ENCODE results near the gene STS. TPM values are rescaled to one million over a fixed set of nuclear protein-coding genes. Genes with fewer than 3 reads are reported as not detected.

STS gene
- total RNA-seq, 5 donors from 2014 or later (not counting 1 experiment from before 2014, with no cell fraction given): 0.70 to 1.3 (median 0.85) TPM

DNA sequence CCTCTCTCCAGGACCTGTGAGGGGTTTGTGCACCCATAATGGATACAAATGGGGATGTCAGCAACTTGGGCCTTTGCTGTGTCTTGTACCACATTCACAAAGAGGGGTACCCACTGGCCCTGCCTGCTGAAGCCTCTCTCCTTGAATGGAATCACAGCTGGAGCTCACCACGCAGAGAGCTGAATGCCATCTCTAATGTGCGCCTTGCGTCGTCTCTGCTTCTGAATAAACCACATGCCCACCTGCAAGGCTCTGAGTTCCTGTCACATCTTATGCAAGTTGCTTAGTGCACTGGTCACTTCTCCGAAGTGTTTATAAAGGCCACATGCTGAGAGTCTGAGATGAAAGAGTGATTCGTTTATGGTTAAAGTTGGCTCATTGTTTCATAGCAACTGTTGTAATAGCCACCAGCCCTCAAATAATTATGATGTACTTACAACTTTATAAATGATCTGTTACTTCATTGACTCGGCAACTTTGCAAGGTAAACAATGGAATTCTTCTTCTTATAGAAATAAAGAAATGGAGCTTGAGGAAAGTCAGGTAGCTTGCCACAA, 6.6 kb downstream of the STS start:
- Mint-ChIP-seq H3K27ac (no peak overlapping the region), H3K36me3 (peaks cover 2% of the 10 kb centered on the region)

DNA sequence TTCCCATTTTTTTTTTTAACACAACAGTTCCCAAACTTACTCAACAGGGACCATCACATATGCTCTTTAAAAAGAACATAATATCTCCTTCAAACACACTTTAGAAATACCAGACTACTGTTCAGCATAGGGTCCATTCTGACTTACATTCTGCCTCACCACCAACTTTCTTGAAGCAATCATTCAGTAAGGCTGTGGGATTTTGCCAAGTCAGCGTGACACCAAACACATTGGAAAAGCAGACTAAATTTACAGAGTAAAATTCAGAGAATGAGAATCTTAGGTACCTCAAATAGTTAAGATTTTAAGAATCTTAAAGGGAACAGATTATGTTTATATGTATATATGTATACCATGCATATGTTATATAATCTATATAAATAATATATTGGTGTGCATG, 7.7 kb downstream of the STS start:
- Histone ChIP-seq H3K4me1 (ENCODE audit: control insufficient read depth in 1 of 2, extremely low read depth in 1 of 2, insufficient read depth in 2 of 2, low read length in 2 of 2) (no peaks in the 10 kb centered on the region), H3K27me3 (replicated peaks in 1 of 2; ENCODE audit: control insufficient read depth in 2 of 2, extremely low read depth in 1 of 2, insufficient read depth in 2 of 2, low read length in 1 of 2) (no peaks in the 10 kb centered on the region), H3K36me3 (ENCODE audit: control insufficient read depth in 2 of 2, extremely low read depth in 1 of 2, insufficient read depth in 1 of 2, low read length in 1 of 2) (no peaks in the 10 kb centered on the region), H3K4me3 (ENCODE audit: control insufficient read depth in 1 of 2, extremely low read depth in 1 of 2, low read length in 1 of 2) (no peak overlapping the region), H3K9me3 (no peaks in the 10 kb centered on the region), H3K27ac (ENCODE audit: low read length) (no peak overlapping the region)
- H3K27ac Mint-ChIP-seq: no peak overlapping the region
- H3K9me3 Mint-ChIP-seq: no peaks in the 10 kb centered on the region
- ChIA-PET CTCF (no interaction called here), POLR2A (interaction anchor here in 1 of 2 donors (0.7 kb wide), 1 partner anchor 9 kb away, joined by 4 read pairs; no protein-coding TSS in a partner anchor)
- no peaks in the 10 kb centered on the region for H3K4me1 Mint-ChIP-seq
- no peak overlapping the region for H3K4me3 Mint-ChIP-seq
- H3K36me3 Mint-ChIP-seq: peaks cover 2% of the 10 kb centered on the region
- DNase-seq: no peak
- WGBS (ENCODE audit: insufficient coverage): no CpG with 5 or more reads among the region's 1 CpG
- ATAC-seq (replicated peaks in 1 of 4): no peak
- peaks cover 0 to 11% of the 10 kb centered on the region in 2 donors for H3K27me3 Mint-ChIP-seq

More for the DNA sequence above, 6.6 kb downstream of the STS start:
- Histone ChIP-seq H3K27ac (ENCODE audit: low read length) (no peak overlapping the region), H3K9me3 (no peaks in the 10 kb centered on the region), H3K36me3 (ENCODE audit: control insufficient read depth in 2 of 2, extremely low read depth in 1 of 2, insufficient read depth in 1 of 2, low read length in 1 of 2) (no peaks in the 10 kb centered on the region), H3K27me3 (replicated peaks in 1 of 2; ENCODE audit: control insufficient read depth in 2 of 2, extremely low read depth in 1 of 2, insufficient read depth in 2 of 2, low read length in 1 of 2) (no peaks in the 10 kb centered on the region), H3K4me1 (ENCODE audit: control insufficient read depth in 1 of 2, extremely low read depth in 1 of 2, insufficient read depth in 2 of 2, low read length in 2 of 2) (no peaks in the 10 kb centered on the region), H3K4me3 (ENCODE audit: control insufficient read depth in 1 of 2, extremely low read depth in 1 of 2, low read length in 1 of 2) (no peak overlapping the region)
- peaks cover 0 to 11% of the 10 kb centered on the region in 2 donors for H3K27me3 Mint-ChIP-seq
- ATAC-seq (replicated peaks in 1 of 4): no peak
- no peak overlapping the region for H3K4me3 Mint-ChIP-seq
- POLR2A ChIA-PET: interaction anchor here in 1 of 2 donors (0.7 kb wide), 1 partner anchor 8 kb away, joined by 4 read pairs; no protein-coding TSS in a partner anchor
- H3K4me1 Mint-ChIP-seq: peaks cover 0 to 1% (median 0%) of the 10 kb centered on the region in 3 donors
- H3K9me3 Mint-ChIP-seq: no peaks in the 10 kb centered on the region
- no peak for DNase-seq
- CTCF ChIA-PET: interaction anchor here in 1 of 2 donors (0.6 kb wide), 1 partner anchor 87 kb away, joined by 3 read pairs; no protein-coding TSS in a partner anchor
- WGBS (ENCODE audit: insufficient coverage): 70% methylated on average over 4 of the region's 7 CpGs

DNA sequence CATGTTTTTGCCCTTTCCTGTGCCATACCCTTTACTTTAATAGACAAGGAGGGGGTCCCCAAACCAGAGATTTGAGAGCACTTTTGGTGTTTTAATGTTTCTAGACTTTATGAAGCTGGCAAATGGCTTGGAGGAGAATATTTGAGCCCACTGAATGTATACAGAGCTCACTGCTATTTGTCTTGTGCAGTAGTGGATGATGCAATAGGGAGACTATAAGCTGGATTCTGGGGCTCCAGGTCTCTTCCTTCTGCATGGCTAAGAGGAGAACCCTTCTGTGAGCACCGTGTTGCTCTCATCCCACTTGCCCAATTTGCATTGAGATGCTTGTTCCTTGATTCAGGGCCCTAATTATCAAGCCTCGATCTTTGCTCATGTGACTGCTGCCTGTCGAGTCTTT, 9.4 kb downstream of the STS start:
- Histone ChIP-seq H3K9me3 (no peaks in the 10 kb centered on the region), H3K27ac (ENCODE audit: low read length) (no peak overlapping the region), H3K4me3 (ENCODE audit: control insufficient read depth in 1 of 2, extremely low read depth in 1 of 2, low read length in 1 of 2) (no peak overlapping the region), H3K4me1 (ENCODE audit: control insufficient read depth in 1 of 2, extremely low read depth in 1 of 2, insufficient read depth in 2 of 2, low read length in 2 of 2) (no peaks in the 10 kb centered on the region), H3K27me3 (replicated peaks in 1 of 2; ENCODE audit: control insufficient read depth in 2 of 2, extremely low read depth in 1 of 2, insufficient read depth in 2 of 2, low read length in 1 of 2) (no peaks in the 10 kb centered on the region), H3K36me3 (ENCODE audit: control insufficient read depth in 2 of 2, extremely low read depth in 1 of 2, insufficient read depth in 1 of 2, low read length in 1 of 2) (no peaks in the 10 kb centered on the region)
- Mint-ChIP-seq H3K9me3 (no peaks in the 10 kb centered on the region), H3K27me3 (peaks cover 0 to 11% of the 10 kb centered on the region in 2 donors), H3K36me3 (peaks cover 2% of the 10 kb centered on the region), H3K4me3 (no peak overlapping the region), H3K4me1 (no peaks in the 10 kb centered on the region), H3K27ac (no peak overlapping the region)
- ChIA-PET CTCF (no interaction called here), POLR2A (no interaction called here)
- no peak for DNase-seq
- no peak for ATAC-seq (replicated peaks in 1 of 4)
- WGBS (ENCODE audit: insufficient coverage): 83% methylated on average over 3 of the region's 3 CpGs

DNA sequence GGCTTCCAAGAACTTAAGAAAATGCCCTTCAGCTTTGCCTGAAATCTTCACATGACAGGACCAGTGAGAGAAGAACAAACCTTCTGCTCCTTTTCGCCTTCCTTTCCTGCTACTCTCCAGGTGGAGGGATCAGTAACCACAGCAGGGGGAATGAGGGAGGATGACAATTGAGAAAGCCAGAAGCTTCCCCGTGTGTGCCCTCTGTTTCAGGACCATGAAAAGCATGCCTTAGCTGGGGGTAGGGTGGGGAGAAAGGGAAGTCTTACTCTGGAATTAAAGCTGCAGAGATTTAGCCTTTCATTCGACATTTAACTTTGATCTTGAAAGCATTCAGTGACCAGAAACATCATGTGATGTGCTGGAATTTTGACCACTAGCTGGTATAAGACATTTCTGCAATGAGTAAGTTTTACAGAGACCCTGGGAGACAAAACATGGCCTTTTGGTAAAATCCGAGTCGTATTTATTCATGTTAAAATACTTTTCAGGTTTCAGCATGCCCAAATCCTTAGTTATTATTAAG, 11.0 kb downstream of the STS start:
- H3K27ac Mint-ChIP-seq: no peak overlapping the region
- peaks cover 0 to 8% of the 10 kb centered on the region in 2 donors for H3K27me3 Mint-ChIP-seq
- H3K4me3 Mint-ChIP-seq: no peak overlapping the region
- no peaks in the 10 kb centered on the region for H3K36me3 ChIP-seq (ENCODE audit: control insufficient read depth in 2 of 2, extremely low read depth in 1 of 2, insufficient read depth in 1 of 2, low read length in 1 of 2)
- DNase-seq: no peak
- no peak overlapping the region for H3K4me3 ChIP-seq (ENCODE audit: control insufficient read depth in 1 of 2, extremely low read depth in 1 of 2, low read length in 1 of 2)
- H3K9me3 Mint-ChIP-seq: no peaks in the 10 kb centered on the region
- H3K27ac ChIP-seq (ENCODE audit: low read length): no peak overlapping the region
- no CpG with 5 or more reads among the region's 5 CpGs for WGBS (ENCODE audit: insufficient coverage)
- H3K4me1 Mint-ChIP-seq: no peaks in the 10 kb centered on the region
- H3K27me3 ChIP-seq (replicated peaks in 1 of 2; ENCODE audit: control insufficient read depth in 2 of 2, extremely low read depth in 1 of 2, insufficient read depth in 2 of 2, low read length in 1 of 2): no peaks in the 10 kb centered on the region
- POLR2A ChIA-PET: no interaction called here
- H3K4me1 ChIP-seq (ENCODE audit: control insufficient read depth in 1 of 2, extremely low read depth in 1 of 2, insufficient read depth in 2 of 2, low read length in 2 of 2): no peaks in the 10 kb centered on the region
- ATAC-seq (replicated peaks in 1 of 4): no peak
- H3K36me3 Mint-ChIP-seq: peaks cover 2% of the 10 kb centered on the region
- no peaks in the 10 kb centered on the region for H3K9me3 ChIP-seq
- CTCF ChIA-PET: no interaction called here

DNA sequence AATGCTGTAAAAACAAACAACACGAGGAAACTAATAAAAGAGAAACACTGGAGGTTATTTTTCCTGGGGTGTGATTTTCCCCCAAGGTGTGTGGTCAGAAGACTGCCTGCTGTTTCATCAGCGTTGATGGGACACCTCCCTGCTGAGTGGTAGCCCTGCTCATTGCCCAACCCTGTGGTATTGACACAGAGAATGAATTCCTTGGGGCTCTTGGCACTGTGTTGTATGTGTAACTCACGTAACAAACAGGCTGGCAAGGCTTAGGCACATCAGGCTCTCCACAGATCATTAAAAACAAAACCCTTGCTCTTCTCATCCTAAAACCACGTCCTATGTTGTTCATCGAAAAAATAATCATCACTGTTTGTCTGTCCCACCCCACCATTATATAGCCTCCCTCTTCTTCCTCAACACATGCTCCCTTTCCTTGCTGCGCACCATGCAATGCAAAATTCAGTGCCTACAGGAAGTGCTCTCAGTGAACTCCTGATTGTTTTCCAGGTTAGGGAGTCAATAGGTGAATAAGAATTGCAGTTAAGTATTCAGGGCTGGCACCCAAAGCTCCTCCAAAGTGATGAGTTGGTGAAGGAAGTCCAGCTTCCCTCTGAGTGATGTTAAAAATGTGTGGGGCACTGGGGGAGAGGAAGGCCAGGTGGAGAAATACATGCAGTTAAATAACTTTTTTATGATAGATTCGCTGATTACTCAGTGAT, 11.8 kb downstream of the STS start:
- Mint-ChIP-seq H3K27ac (no peak overlapping the region), H3K4me3 (no peak overlapping the region), H3K9me3 (no peaks in the 10 kb centered on the region), H3K36me3 (peaks cover 2% of the 10 kb centered on the region), H3K4me1 (no peaks in the 10 kb centered on the region), H3K27me3 (peaks cover 0 to 6% of the 10 kb centered on the region in 2 donors)
- ATAC-seq (replicated peaks in 1 of 4): no peak
- ChIA-PET CTCF (no interaction called here), POLR2A (no interaction called here)
- no peak for DNase-seq
- Histone ChIP-seq H3K36me3 (ENCODE audit: control insufficient read depth in 2 of 2, extremely low read depth in 1 of 2, insufficient read depth in 1 of 2, low read length in 1 of 2) (no peaks in the 10 kb centered on the region), H3K4me3 (ENCODE audit: control insufficient read depth in 1 of 2, extremely low read depth in 1 of 2, low read length in 1 of 2) (no peak overlapping the region), H3K27ac (ENCODE audit: low read length) (no peak overlapping the region), H3K9me3 (no peaks in the 10 kb centered on the region), H3K4me1 (ENCODE audit: control insufficient read depth in 1 of 2, extremely low read depth in 1 of 2, insufficient read depth in 2 of 2, low read length in 2 of 2) (no peaks in the 10 kb centered on the region), H3K27me3 (replicated peaks in 1 of 2; ENCODE audit: control insufficient read depth in 2 of 2, extremely low read depth in 1 of 2, insufficient read depth in 2 of 2, low read length in 1 of 2) (no peaks in the 10 kb centered on the region)
- WGBS (ENCODE audit: insufficient coverage): 68% methylated on average over 2 of the region's 7 CpGs

DNA sequence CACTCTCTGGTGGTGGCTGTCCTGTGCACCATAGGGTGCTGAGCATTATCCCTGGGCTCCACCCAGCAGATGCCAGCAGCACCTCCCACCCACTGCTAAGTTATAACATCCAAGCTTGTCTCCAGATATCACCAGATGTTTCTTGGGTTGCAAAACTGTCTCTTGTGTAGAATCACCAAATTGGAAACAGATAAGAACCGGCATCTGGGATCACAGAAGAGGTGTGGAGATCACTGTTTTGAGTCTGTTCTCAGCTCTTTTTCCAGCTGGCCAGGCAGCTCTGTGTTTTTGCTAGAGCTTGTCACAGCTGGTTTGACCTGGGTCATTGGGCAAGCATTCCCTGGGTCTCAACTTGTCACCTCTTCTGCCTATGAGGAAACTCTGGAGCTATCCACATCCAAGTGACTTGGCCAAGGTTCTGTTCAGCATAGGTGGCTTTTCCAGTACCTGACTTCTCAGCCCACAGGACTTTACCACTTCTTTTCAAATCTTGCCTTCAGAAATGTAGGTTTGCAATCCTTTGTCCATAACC, 15.7 kb downstream of the STS start:
- CTCF ChIA-PET: interaction anchor here in 1 of 2 donors (0.6 kb wide), 1 partner anchor 17 kb away, joined by 9 read pairs; no protein-coding TSS in a partner anchor
- H3K27ac Mint-ChIP-seq: no peak overlapping the region

More for the DNA sequence above, 15.7 kb downstream of the STS start:
- POLR2A ChIA-PET: no interaction called here
- H3K27ac ChIP-seq (ENCODE audit: low read length): no peak overlapping the region
- H3K36me3 ChIP-seq (ENCODE audit: control insufficient read depth in 2 of 2, extremely low read depth in 1 of 2, insufficient read depth in 1 of 2, low read length in 1 of 2): no peaks in the 10 kb centered on the region
- H3K9me3 ChIP-seq: no peaks in the 10 kb centered on the region
- no peak for DNase-seq
- Mint-ChIP-seq H3K4me3 (no peak overlapping the region), H3K36me3 (no peaks in the 10 kb centered on the region), H3K4me1 (no peaks in the 10 kb centered on the region), H3K9me3 (no peaks in the 10 kb centered on the region), H3K27me3 (peaks cover 0 to 2% of the 10 kb centered on the region in 2 donors)
- WGBS (ENCODE audit: insufficient coverage): 100% methylated on average over 1 of the region's 1 CpG
- no peaks in the 10 kb centered on the region for H3K27me3 ChIP-seq (replicated peaks in 1 of 2; ENCODE audit: control insufficient read depth in 2 of 2, extremely low read depth in 1 of 2, insufficient read depth in 2 of 2, low read length in 1 of 2)
- no peaks in the 10 kb centered on the region for H3K4me1 ChIP-seq (ENCODE audit: control insufficient read depth in 1 of 2, extremely low read depth in 1 of 2, insufficient read depth in 2 of 2, low read length in 2 of 2)
- H3K4me3 ChIP-seq (ENCODE audit: control insufficient read depth in 1 of 2, extremely low read depth in 1 of 2, low read length in 1 of 2): no peak overlapping the region
- ATAC-seq (replicated peaks in 1 of 4): no peak
